Left ventricle myocardium inferior (tissue), 1 donor: ENCODE results near the gene EXOC2. TPM values are rescaled to one million over a fixed set of nuclear protein-coding genes. Genes with fewer than 3 reads are reported as not detected.

Experiments used
- DNase-seq: peaks from one replicate; pipeline ENCODE4 v3.0.0-alpha.2; 2020
- H3K27ac ChIP-seq: fragments of 200-600 bp; replicated peaks from 2 replicates; pipeline ENCODE4 v1.8.0; 2021
- H3K27me3 ChIP-seq: fragments of 200-600 bp; 2 replicates; pipeline ENCODE4 v1.8.0; 2021; ENCODE audit warnings: low read depth
- H3K36me3 ChIP-seq: fragments of 200-600 bp; 2 replicates; pipeline ENCODE4 v1.8.0; 2021
- H3K4me1 ChIP-seq: fragments of 200-600 bp; 2 replicates; pipeline ENCODE4 v1.8.0; 2021
- H3K4me3 ChIP-seq: fragments of 200-600 bp; 2 replicates; pipeline ENCODE4 v1.8.0; 2021; ENCODE audit warnings: mild to moderate bottlenecking, moderate library complexity
- H3K9me3 ChIP-seq: fragments of 200-600 bp; replicated peaks from 2 replicates; pipeline ENCODE4 v1.8.0; 2021
- intact Hi-C: fragments of 100-400 bp; cut with micrococcal nuclease; formaldehyde crosslinking; loops from one replicate; pipeline ENCODE4 v1.11.0; 2022
- total RNA-seq: library from RNA; stranded (reverse); fragmentation: NEBNext Ultra II Directional; extraction: Animal tissue kit (Norgen Biotek cat#: 25700); gene quantifications from one replicate; pipeline ENCODE4 v1.2.1, GENCODE V29; 2021
- TF ChIP-seq, protein P1 (sequence below): fragments of 200-600 bp; IDR thresholded peaks from 2 replicates; pipeline ENCODE4 v1.8.0; 2021; ENCODE audit warnings: antibody characterized with exemption, mild to moderate bottlenecking, borderline replicate concordance
- donor health status: DM: no; HTN: yes; CAD: no; lungs with severe emphysema.

Gene EXOC2
- total RNA-seq, 1 donor from 2014 or later: 15.6 TPM

GRCh38 chr6:508614-509013 is 184.3 kb downstream of the EXOC2 start:
- Histone ChIP-seq H3K9me3 (no peaks in the 10 kb centered on the region), H3K4me3 (no peak overlapping the region), H3K36me3 (peaks cover 23% of the 10 kb centered on the region), H3K27ac (no peak overlapping the region), H3K4me1 (peaks cover 9% of the 10 kb centered on the region), H3K27me3 (no peaks in the 10 kb centered on the region)
- TF ChIP-seq, protein P1, sequence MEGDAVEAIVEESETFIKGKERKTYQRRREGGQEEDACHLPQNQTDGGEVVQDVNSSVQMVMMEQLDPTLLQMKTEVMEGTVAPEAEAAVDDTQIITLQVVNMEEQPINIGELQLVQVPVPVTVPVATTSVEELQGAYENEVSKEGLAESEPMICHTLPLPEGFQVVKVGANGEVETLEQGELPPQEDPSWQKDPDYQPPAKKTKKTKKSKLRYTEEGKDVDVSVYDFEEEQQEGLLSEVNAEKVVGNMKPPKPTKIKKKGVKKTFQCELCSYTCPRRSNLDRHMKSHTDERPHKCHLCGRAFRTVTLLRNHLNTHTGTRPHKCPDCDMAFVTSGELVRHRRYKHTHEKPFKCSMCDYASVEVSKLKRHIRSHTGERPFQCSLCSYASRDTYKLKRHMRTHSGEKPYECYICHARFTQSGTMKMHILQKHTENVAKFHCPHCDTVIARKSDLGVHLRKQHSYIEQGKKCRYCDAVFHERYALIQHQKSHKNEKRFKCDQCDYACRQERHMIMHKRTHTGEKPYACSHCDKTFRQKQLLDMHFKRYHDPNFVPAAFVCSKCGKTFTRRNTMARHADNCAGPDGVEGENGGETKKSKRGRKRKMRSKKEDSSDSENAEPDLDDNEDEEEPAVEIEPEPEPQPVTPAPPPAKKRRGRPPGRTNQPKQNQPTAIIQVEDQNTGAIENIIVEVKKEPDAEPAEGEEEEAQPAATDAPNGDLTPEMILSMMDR: no peak
- no peak for DNase-seq
- intact Hi-C loops: no loop called here

- Histone ChIP-seq H3K4me3 (no peak overlapping the region), H3K4me1 (peaks cover 9% of the 10 kb centered on the region), H3K36me3 (peaks cover 20% of the 10 kb centered on the region), H3K27me3 (no peaks in the 10 kb centered on the region), H3K27ac (no peak overlapping the region), H3K9me3 (no peaks in the 10 kb centered on the region)
- intact Hi-C loops: no loop called here
- TF ChIP-seq, protein P1: no peak
- no peak for DNase-seq
Measured at GRCh38 chr6:508006-508405, 184.9 kb downstream of the EXOC2 start.

- no peak overlapping the region for H3K4me3 ChIP-seq
- peaks cover 16% of the 10 kb centered on the region for H3K36me3 ChIP-seq
- no peak overlapping the region for H3K27ac ChIP-seq
- intact Hi-C loops: no loop called here
- peaks cover 9% of the 10 kb centered on the region for H3K4me1 ChIP-seq
- H3K9me3 ChIP-seq: no peaks in the 10 kb centered on the region
- H3K27me3 ChIP-seq: no peaks in the 10 kb centered on the region
- TF ChIP-seq, protein P1: no peak
- no peak for DNase-seq
Measured at GRCh38 chr6:506920-507622, 185.9 kb downstream of the EXOC2 start.

- Histone ChIP-seq H3K4me1 (peaks cover 9% of the 10 kb centered on the region), H3K36me3 (peaks cover 10% of the 10 kb centered on the region), H3K9me3 (no peaks in the 10 kb centered on the region), H3K27me3 (no peaks in the 10 kb centered on the region), H3K27ac (no peak overlapping the region), H3K4me3 (no peak overlapping the region)
- intact Hi-C loops: no loop called here
- TF ChIP-seq, protein P1: no peak
- no peak for DNase-seq
Measured at GRCh38 chr6:506508-506907, 186.4 kb downstream of the EXOC2 start.

GRCh38 chr6:505374-505773 is 187.6 kb downstream of the EXOC2 start:
- TF ChIP-seq, protein P1: no peak
- Histone ChIP-seq H3K36me3 (peaks cover 8% of the 10 kb centered on the region), H3K4me1 (peaks cover 9% of the 10 kb centered on the region), H3K27ac (no peak overlapping the region), H3K9me3 (no peaks in the 10 kb centered on the region), H3K27me3 (no peaks in the 10 kb centered on the region), H3K4me3 (no peak overlapping the region)
- intact Hi-C loops: no loop called here
- DNase-seq: no peak
